HG03520 (cell line): ENCODE data around the gene ZNF628.
A peak's percentile ranks its signal among the peaks of the same experiment; 100 is the strongest.

Experiments
- ATAC-seq: cut with Tn5 transposase; IDR thresholded peaks from one replicate; pipeline ENCODE4 v1.9.1; 2021; ENCODE audit warnings: mild to moderate bottlenecking, moderate library complexity; ENCODE audit not compliant: unreplicated experiment

ZNF628 gene

GRCh38 chr19:55464662-55465054 is 11.8 kb upstream of the ZNF628 start, which contains the start of gene C19orf85:
C19orf85 (minus strand) TSS chr19:55464751; CDS start chr19:55464554, 197 bp downstream.
- no peak for ATAC-seq

- no peak for ATAC-seq
Measured at GRCh38 chr19:55465460-55466240, 10.8 kb upstream of the ZNF628 start.

- no peak for ATAC-seq
Measured at GRCh38 chr19:55466241-55466614, 10.2 kb upstream of the ZNF628 start.

DNA sequence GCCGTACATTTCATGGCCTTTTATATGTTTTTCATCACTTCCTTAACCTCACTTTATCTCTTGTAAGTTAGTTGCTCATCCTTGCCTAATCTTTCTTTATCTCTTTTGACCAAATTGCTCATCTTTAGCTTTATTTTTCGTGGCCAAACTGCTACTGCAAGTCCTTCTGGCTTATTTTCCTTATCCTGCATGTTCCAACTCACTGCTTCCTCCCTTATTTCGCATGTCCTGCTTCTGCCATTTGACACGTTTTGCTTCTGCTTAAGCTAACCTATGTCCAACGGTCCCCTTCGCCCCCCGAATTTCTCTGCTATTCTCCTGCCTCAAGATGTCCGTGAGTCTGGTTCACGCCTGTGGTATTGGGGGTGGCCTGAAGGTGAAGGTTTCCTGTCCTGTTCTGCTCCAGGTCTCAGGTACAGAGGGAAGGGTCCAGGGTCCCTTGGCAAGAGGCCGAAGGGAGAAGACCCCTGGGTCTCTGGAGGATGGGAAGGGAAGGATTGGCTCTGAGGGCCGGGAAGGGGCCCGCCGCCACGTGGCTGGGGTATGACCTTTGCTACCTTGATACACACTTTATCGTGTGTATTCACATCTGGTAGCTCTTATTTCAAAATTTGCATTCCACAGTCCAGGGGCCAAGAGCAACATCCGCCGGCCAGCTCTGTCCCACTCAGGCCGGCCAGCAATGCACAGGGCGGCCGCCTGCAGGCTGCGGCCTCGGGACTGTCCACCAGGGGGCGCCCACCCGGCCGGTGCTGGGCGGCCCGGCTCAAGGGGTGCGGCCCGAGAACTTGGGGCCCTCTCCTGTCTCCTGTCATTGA is 9.0 kb upstream of the ZNF628 start:
- ATAC-seq: peak; percentile 58

DNA sequence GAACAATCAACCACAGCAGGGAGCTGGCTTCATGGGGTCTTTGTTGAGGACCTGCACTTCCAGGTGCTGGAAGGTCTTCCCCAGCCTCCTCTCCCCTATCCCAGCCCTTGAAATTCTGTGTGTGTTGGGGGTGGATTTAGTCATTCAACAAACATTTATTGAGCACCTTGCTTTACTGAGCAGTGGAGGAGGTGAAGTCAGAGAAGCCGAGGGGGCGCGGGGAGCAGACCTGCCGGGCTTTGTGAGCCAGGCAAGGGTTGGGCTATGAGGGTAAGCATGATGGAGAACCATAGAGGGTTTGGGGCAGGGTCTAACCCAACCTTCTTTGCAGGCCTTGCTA is 8.4 kb upstream of the ZNF628 start:
- no peak for ATAC-seq

DNA sequence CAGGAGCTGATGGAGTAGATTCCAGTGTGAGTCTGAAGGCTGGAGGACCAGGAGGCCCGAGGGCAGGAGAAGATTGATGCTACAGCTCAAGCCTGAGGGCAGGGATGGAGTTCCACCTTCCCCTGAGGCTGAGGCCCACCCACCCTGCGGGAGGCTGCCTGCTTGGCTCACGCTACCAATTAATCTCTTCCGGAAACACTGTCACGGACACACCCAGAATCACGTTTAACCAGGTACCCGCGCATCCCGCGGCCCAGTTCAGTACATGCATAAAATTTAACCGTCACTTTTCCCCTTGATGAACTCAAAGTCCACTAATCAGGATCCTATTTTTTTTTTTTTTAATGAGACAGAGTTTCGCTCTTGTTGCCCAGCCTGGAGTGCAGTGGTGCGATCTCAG is 5.2 kb upstream of the ZNF628 start:
- ATAC-seq: no peak

DNA sequence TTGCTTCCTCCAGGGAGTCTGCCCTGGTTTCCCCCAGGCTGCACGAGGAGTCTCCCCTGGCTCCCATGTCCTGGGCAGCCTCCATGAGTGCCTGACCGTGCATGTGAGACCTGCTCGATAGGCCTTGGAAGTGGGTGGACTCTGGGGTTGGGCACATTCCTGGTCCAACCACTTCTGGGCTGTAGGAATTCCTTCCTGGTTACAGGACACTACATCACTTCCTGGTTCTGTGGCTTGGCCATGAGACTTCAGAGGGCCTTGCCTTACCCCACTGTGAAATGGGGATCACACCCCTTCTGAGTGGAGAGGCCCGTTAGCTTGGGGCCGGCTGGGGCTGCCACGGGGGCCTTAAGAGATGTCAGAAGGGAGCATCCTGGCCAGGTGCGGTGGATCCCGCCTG is 4.0 kb upstream of the ZNF628 start:
- ATAC-seq: no peak

DNA sequence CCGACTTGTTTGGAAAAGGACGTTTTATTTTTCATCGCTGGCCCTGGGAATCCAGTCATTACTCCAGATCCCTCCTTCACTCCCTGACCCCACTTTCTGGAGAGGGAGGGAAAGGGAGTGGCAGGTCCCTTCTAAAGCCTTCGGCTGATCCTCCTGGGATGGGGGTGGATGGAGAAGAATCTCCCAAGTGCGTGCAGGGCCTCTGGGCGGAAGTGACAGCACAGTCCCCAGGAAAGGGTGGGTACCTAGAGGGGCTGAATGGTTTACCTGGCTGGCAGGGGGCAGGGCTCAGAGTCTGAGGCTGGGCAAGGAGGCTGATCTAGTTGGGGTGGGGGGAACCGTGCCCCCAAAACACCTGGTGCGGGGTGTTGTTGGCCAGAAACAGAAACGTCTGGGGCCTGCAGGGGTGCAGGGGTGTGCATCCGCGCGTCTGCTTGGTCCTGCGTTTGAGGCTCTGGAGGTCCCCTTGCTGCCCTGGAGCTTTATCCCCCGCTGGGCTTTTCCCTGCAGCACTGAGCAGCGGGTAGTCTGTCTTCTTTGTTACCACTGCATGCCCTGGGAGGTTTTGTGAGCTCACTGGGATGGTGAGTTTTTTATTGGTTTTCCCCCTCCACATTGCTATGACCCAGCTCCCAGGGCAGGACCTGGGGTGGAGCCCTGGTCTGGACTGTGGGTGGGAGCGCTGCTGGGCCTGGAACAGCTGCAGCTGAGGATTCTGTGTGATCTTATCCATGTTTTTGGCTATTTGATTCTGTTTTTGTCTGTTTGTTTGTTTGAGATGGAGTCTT is 3.0 kb upstream of the ZNF628 start:
- no peak for ATAC-seq

- no peak for ATAC-seq
Measured at GRCh38 chr19:55474269-55475265, 1.9 kb upstream of the ZNF628 start.

- ATAC-seq: no peak
Measured at GRCh38 chr19:55477905-55478304, 1.5 kb downstream of the ZNF628 start.

- no peak for ATAC-seq
Measured at GRCh38 chr19:55478364-55478763, 1.9 kb downstream of the ZNF628 start.

DNA sequence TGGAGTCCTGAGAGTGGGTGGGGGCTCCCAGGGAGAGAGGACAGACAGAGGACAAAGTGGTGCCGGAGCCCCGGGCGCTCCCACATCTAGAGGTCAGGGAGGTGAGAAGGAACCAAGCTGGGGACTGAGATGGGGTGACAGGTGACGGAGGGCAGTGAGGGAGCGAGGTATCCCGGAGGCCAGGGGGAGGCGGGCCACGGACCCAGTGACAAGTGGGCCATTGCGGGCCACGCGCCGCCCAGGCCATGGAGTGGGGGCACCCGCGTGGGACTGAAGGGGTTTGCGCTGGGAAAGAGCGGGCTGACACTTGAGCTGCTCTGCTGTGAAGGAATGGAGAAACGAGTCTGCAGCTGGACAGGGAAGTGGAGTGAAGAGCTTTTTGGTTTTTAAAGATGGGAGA is 2.6 kb downstream of the ZNF628 start:
- no peak for ATAC-seq

- no peak for ATAC-seq
Measured at GRCh38 chr19:55479451-55480230, 3.2 kb downstream of the ZNF628 start.

GRCh38 chr19:55481148-55481793 is 4.9 kb downstream of the ZNF628 start:
- no peak for ATAC-seq

DNA sequence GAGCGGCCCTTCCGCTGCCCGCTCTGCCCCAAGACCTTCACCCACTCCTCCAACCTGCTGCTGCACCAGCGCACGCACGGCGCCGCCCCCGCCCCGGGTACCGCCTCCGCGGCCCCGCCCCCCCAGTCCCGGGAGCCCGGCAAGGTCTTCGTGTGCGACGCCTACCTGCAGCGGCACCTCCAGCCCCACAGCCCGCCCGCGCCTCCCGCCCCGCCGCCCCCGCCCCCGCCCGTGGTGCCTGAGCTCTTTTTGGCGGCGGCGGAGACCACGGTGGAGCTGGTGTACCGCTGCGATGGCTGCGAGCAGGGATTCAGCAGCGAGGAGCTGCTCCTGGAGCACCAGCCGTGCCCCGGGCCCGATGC is 5.4 kb downstream of the ZNF628 start:
- no peak for ATAC-seq

GRCh38 chr19:55482156-55482961 is 5.9 kb downstream of the ZNF628 start:
- no peak for ATAC-seq

DNA sequence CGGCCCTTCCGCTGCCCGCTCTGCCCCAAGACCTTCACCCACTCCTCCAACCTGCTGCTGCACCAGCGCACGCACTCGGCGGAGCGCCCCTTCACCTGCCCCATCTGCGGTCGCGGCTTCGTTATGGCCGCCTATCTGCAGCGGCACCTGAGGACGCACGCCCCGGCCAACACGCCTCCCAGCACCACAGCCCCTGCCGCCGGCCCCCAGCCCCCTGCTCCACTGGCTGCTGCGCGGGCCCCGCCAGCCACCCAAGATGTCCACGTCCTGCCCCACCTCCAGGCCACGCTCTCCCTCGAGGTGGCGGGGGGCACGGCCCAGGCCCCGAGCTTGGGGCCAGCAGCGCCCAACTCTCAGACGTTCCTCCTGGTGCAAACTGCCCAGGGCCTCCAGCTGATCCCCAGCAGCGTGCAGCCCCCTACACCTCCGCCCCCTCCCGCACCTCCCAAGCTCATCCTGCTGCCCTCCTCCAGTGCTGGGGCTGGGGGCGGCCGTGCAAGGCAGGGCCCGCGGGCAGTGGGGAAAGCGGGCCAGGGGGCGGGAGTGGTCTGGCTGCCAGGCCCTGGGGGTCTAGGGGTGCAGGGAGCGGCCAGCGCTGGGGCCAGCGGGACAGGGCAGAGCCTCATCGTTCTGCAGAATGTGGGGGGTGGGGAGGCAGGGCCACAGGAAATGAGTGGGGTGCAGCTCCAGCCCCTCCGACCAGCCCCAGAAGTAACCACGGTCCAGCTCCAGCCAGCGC is 6.7 kb downstream of the ZNF628 start:
- ATAC-seq: no peak
